ENCODE data around the gene CILP2.

The CILP2 gene

GRCh38 chr19:19568802-19569756 lies 31.0 kb downstream of the CILP2 start:
- no peak for DNase-seq

DNA sequence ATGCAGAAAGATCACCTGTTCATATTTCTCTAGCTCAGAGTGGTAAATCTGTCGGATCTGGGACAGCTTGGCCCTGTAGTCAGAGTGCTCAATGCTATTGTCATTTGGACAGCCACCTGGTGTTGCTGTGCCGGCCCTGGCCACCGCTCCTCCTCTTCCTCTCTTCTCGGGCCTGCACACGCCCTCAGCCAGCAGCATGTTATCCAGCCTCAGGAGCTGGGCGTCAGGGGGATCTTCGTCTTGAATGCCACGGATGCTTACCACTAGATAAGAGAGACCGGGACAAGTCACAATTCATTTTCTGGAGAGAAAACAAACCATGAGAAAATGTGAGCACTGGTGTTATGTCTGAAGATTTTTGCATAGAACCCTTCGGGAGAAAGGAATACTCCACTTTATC lies 32.5 kb downstream of the CILP2 start:
- no peak for DNase-seq

DNA sequence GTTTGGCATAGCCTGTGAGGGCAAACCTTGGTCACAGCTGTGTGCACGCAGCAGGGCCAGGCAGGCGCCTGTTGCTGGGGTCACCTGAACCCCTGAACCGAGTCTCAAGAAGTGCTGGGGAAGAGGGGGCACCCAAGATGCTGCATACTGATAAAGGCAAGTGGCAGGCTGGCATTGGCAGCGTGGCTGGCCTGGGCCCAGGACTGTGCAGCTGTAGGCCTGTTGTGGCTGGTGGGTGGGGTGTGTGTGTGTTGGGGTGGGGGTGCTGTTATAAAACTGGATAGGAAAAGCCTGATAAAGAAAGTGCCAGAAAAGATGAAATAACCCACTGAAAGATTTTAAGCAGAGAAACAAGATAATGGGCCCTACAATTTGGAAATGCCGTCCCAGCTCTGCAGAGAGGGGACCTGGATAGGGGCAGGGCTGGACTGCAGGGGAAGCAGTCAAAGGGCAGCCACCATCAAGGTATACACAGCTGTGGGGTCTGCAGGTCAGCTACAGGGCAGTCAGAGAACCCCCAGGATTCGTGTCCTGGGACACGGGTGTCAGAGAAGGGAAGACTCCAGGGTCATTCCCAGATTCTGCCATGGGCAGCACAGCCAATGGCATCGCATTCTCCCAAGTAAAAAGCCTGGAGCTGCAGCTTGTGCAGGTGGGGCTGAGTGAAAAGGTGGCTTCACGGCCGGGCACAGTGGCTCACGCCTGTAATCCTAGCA lies 33.2 kb downstream of the CILP2 start:
- no peak for DNase-seq

DNA sequence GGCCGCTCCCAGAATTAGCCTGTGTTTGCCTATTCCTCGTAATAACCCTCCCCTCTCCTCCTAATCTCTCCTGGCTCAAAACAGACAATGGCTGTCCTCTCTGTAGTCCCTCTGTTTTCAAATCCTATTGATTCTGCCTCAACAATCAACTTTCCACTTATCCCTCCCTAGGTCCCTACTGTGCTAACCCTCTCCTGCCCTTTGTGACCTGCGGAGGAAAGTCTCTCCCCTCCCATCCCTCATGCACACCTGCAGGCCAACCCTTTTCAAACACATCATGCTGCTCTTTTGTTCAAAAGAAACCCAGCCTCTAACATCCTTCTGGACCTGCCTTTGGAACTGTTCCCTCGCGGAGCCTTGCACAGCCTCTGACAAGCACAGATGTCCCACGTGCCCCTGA lies 37.3 kb downstream of the CILP2 start:
- DNase-seq: no peak

DNA sequence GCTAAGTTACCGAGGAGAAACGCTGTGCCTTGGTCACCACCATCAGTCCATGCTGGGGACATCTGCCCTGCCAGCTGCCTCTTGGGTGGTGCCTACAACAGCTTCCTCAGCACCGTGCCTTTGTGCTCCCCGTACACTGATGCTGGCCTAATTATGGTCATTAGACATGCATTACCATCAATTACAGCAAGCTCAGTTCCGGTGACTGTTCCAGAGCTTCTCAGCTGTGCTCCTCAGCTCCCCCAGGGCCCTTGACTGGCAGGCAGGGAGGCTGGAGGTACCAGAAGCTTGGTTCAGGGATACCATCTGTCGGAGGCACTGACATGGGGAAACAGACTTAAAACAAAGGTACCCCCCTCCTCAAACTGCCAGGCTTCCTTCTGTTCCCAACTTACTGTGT lies 40.2 kb downstream of the CILP2 start:
- DNase-seq: no peak

DNA sequence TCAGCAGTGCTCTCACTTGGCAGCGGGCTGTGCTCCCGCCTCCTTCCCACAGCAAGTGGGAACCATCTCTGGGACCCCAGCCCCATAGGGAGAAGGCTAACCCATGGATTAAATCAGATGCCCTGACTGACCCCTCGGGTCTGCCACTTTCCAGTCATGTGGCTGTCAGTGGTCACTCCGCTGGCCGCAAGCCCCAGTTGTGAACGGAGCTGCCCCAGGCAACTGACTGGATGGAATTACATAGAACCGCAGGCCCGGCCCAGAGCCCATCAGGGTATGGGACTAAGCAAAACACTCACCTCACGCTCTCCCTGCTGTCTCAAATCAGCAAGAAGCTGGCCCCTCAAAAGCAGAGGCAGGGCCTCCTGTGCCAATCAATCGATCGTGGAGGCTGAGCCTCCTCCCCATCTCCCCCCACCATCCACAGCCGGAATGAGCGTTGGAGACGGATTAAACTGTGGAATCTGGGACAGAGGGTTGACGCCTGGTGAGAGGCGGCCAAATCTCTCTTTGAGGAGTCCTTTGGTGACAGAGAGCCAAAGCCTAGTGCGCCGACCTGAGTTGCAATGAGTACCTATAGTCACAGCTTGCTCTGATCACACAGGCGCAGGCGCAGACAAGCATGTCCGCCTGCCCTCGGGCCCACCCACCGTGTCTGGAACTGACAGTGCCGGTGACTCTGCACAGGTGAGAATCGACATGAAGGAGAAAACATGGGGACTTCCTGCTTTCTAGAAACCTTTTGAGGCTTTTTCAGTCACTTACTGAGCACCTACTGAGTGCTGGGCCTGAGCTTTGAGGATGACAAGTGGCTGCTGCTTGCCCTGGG lies 41.7 kb downstream of the CILP2 start:
- DNase-seq: no peak

DNA sequence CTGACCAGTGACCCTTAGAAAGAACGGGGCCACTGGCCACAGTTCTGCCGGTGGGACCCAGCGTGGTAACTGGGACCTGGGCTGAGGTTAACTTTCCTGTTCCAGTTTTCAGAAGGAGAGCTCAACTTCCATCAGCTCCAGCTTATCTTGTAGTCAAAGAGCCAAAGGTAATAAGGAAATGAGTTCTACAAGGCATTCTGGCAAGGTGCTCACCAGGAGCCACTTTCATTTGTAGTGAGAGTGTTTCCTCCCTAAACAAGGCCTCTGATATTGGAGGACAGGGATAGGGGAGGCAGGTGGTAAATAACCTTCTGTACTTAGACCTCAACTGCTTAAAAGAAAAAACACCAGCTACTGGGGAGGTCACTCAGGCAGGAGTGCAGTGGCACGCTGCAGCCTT lies 42.4 kb downstream of the CILP2 start:
- no peak for DNase-seq

- no peak for DNase-seq
Observed at GRCh38 chr19:19581391-19581790, 43.3 kb downstream of the CILP2 start.

DNA sequence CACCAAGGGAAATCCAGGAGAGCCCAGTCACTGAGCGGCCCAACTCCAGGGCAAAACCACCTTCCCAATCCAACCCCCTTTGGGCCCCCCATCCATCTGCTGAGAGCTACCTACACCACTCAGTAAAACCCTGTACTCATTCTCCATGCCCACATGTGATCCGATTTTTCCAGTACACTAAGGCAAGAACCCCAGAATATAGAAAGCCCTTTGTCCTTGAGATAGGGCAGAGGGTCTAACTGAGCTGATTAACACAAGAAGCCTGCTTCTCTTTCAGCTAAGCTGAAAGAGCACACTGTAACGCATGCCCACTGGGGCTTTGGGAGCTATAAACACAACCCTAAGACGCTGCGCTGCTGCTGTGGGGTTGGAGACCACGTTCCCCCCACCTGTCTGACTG lies 44.4 kb downstream of the CILP2 start:
- DNase-seq: no peak

DNA sequence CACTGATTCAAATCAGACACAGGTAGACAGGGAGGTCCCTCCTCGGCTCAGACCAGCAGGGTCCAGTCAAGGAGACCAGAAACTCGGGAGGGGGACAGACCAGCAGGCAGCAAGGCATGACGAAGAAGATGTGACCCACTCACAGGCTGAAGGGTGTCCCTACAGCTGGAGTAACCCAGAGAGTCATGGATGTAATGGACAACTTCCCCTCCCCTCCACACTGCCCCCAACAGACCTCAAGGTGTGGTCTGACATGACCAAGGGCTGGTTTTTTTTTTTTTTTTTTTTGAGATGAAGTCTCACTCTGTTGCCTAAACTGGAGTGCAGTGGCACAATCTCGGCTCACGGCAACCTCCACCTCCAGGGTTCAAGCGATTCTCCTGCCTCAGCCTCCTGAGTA lies 46.3 kb downstream of the CILP2 start:
- no peak for DNase-seq

- DNase-seq: no peak
Observed at GRCh38 chr19:19587771-19588170, 49.7 kb downstream of the CILP2 start.

- no peak for DNase-seq
Observed at GRCh38 chr19:19588546-19588945, 50.5 kb downstream of the CILP2 start.

DNA sequence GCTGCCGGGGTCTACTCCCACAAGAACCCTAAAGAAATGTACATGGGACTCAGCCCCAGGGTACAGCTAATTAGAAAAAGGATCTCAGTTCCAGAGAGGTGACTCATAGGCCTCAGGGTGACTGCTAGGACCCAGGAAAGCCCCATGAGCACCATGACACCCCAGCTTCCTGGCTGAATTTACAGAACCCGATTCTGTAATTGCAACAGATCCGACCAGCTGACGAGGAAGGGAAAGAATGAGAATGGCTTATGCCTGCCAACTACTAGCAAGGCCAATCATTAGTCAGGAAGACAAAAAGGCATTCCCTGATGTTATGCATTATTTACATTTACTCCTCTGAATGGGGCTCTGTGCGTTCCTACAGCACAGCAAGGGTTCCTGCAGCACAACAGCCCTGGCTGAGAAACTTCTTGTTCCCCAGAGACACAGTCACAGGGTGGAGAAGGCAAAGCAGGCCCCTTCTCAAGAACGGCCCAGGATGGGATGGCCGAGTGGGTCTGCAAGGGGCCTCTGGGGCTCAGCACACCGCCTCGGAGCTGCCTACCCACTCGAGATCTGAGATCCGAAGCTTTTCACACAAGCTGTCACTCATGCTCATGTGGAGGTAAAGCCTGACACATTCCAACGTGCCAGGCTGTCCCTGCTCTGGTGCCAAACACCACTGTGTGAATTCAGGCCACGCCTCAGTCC lies 53.2 kb downstream of the CILP2 start:
- DNase-seq: peak; percentile 80

DNA sequence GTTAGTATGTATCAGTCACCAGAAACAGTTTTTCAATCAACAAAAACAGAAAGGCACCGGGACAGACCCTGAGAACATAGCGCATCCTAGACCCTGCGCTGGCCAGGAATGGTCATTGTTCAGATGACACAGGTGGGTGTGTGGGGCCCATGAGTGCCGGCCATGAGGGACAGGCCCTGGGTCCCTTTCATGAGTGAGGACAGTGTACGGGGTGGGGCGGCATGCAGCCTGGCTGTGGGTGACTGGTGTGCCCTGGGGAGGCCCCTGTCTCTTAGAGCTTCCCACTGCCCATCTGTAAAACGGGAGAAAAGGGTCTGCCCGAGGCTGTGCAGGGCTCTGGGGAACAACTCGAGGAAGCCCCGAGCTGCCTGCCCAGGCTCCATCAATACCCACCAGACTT lies 54.6 kb downstream of the CILP2 start:
- DNase-seq: no peak

GRCh38 chr19:19594381-19594780 lies 56.3 kb downstream of the CILP2 start:
- DNase-seq: no peak

DNA sequence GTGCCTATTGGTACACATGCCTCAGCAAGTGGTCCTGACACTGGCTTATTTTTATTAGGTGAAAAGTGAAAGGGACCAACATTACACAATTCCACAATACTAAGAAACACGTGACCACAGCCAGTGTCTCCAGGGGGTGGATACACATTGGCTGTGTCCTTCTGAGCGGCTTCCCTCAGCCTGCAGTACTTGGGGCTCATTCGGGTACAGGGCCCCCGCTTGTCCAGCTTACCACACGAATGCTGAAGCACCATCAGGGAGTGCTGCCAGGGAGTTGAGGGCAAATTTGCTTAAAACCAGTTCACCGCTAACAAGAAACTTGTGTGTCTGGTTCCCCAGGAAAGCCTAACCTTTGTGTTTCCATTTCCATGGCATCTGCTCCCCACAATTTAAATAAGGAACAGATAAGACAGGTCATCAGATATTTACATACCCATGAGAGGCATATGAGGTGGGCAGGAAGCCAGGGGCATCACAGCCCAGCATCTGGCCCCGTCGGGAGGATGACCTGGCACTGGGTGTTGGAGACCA lies 57.2 kb downstream of the CILP2 start:
- no peak for DNase-seq
